HG02763 (cell line): Measurements from ENCODE around the gene TNPO2.
"Not testable (repeated sequence)": the region's sequence is repeated elsewhere in the genome, so short reads cannot be mapped to it uniquely, and the experiment has no call there.

Experiments used
- ATAC-seq: cut with Tn5 transposase; IDR thresholded peaks from one replicate; pipeline ENCODE4 v1.9.1; 2021; ENCODE audit warnings: mild to moderate bottlenecking, moderate library complexity; ENCODE audit not compliant: unreplicated experiment

The TNPO2 gene

DNA sequence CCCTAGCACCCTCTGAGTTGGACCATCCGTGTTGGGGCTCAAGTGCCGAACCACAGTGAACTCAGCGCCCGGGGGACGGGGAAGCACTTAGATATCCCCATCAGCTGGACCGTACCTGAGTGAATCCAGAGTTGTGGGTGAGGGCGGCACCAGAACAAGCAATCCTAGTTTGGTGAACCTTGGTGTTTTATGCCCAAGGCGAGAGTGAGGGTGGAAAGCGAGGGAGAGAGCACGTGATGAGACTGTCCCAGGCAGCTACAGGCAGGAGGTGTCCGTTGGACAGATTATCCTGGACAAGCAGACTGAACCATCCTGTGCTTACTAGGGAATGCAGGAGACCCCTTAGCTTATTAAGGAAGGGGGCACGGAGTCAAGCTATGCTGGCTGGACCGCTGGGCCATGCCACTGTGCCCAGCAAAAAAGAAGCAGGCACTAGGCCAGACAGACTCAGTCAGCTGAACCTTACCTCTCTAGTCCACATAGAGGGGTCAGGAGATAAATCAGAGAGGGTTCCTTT is 14.2 kb upstream of the TNPO2 start:
- ATAC-seq = no peak

DNA sequence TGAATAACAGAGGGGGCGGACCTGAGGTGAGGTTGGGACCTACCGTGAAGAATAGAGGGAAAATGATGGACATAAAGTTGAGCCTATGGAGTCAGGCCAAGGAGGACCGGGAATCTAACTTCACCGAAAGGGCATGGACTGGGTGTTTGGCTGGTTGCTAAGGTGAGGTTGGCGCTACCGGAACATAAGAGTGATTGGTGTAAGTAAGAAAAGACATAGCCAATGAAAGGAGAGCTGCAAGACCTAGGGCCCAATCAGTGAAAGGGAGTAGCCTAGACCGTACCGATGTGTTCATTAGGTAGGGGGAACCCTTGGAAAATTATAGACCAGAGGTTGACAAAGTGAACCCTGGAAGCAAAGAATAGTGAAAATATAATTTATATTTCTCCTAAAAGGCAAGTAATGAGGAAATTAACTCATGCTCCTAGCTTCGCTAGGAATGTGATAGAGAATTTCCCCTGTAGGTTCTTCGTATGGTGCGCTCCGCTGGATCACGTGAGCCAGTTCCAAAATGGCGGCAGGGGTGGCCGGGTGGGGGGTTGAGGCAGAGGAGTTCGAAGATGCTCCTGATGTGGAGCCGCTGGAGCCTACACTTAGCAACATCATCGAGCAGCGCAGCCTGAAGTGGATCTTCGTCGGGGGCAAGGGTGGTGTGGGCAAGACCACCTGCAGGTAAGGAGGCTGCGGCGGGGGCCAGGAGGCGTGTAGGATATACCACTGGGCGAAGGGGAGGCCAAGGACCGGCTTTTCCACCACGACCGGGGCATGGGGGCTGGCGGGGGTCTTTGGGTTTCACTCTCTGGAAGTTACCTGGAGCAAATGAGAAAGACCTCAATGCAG is 13.5 kb upstream of the TNPO2 start, which contains the start of gene GET3:
Gene GET3, plus strand, starts transcription at position 503 of the 840 bp plus-strand sequence. Its CDS starts 9 bp downstream, at position 512.
- ATAC-seq = peak; percentile 74

DNA sequence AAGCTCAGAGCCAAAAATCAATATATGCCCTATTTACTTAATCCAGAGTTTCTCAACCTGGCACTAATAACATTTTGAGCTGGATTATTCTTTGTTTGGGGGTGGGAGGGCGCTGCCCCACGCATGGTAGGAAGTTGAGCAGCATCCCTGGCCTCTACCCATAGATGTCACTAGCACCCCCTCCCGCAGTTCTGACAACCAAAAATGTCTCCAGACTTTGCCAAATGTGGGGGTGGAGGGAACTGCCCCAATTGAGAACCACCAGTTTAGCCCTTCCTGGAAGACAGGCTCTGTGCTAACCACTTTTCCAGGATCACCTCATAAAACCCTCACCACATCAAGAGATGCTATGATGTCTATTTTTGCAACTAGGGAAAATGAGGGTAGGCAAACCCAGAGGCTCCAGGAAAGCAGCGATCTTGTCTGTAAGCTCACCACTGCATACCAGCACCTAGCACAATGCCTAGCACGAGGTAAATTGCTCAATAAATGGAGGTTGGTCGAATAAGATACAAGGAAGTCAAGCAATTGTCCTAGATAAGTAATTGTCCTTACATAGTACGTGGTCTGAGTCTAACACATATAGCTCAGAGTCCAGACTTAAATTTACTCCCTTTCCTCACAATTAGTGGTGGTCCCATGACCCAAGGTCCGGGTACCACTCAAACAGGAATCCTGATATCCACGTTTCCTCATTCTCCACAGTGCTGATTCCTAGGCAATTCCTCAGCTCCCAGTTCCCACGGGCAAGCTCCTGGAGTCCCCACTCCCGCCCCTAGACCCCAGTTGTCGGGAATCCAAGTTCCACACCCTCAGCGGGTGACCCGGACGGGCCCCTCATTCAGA is 9.9 kb upstream of the TNPO2 start:
- ATAC-seq = no peak

DNA sequence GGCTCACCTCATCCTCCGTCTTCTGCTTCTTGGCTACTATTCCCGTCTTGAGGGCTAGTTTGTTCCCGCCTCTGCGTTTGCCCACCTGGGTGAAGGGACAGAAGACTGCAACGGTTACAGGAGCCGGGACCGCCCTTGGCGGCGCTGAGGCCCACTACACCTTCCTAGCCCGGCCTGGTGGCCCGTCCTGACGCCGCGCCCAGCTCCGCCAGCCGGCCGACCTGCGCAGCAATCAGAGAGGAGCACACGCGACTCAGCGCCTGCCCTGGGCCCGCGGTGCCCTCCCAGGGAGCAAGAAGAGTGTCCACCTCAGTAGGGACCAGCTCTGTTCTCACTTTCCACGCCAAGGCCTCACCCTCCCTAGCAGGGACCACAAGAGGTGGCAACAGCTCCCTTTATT is 7.6 kb upstream of the TNPO2 start:
- no peak for ATAC-seq

GRCh38 chr19:12730064-12730463 is 6.3 kb upstream of the TNPO2 start:
- ATAC-seq = no peak

DNA sequence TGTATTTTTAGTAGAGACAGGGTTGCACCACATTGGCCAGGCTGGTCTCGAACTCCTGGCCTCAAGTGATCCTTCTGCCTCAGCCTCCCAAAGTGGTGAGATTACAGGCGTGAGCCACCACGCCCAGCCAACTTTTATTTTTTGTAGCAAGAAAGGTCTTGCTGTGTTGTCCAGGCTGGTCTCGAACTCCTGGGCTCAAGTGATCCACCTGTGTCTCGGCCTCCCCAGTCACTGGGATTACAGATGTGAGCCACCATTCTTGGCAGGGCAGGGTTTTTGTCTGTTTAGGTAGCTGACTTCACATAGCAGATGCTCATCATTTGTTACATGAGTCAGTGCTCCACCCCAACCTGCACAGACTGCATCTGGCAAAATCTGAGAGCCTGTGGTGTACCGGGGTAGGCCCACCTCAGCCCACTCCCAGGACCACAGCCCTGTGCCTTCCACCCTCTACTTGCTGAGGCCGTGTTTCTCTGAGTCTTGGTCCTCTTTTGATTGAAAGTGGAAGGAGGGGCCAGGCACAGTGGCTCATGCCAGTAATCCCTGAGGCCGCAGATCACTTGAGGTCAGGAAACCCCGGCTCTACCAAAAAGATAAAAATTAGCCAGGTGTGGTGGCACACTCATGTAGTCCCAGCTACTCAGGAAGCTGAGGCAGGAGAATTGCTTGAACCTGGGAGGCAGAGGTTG is 4.2 kb upstream of the TNPO2 start:
- ATAC-seq = no peak

DNA sequence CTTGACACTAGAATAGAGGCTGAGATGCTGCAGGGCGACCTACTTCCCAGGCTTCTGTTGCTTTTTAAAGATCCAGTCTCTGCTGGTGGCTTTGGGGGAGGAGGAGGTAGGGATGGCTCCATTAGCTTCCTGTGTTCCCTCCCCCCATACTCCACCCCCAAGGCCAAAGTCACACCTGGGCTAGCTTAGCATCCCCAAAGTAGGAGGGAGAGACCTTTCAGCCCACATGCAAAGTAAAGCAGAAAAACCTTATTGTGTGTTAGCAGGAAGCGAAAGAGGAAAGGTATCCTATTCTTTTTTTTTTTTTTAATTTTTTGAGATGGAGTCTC is 3.2 kb upstream of the TNPO2 start:
- no peak for ATAC-seq

DNA sequence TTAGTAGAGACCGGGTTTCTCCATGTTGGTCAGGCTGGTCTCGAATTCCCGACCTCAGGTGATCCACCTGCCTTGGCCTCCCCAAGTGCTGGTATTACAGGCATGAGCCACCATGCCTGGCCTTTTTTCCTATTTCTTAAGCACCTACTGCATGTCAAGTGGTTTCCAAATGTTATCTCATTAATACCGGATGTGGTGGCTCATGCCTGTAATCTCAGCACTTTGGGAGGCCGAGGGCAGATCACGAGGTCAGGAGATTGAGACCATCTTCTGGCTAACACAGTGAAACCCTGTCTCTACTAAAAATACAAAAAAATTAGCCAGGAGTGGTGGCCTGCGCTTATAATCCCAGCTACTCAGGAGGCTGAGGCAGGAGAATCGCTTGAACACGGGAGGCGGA is 1.9 kb upstream of the TNPO2 start:
- not testable (repeated sequence) for ATAC-seq

GRCh38 chr19:12723381-12723640 is 421 bp downstream of the TNPO2 start:
- no peak for ATAC-seq

DNA sequence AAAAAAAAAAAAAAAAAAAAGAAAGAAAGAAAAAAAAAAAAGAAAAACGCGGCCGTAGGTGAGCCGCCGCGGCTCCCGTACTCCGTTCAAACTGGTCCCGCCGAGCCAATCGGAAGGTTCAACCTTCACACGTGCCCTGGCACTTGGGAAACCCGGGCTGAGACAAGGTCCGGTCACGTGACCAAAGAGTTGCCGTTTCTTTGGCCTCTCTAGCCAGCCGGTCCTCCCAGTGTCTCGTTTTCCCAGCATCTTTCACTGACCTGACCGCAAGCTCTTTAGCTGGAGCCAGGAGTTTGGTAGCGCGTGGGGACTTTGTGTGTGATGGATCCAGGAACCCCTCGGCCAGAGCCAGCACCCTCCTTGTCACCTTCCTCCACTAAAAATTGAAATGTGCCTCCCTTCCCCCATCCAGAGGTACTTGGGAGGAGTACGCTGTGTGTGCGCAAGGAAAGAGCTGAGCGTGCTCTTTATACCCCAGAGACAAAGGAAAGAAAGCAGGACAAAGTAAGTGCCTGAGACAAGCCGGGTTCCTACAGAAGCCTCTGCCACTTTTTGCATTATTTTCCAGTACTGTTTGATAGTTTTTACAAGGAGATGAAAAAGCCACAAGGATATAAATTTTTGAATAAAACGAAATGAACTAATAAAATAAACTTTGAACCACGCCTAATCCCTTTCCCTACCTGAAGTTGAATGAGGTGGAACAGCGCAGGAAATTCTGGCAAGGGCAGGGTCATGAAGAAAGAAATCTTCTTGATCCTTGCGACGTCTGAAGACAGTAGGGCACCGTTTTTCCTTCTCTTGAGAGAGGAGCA is 959 bp downstream of the TNPO2 start:
- peak; percentile 86 for ATAC-seq

DNA sequence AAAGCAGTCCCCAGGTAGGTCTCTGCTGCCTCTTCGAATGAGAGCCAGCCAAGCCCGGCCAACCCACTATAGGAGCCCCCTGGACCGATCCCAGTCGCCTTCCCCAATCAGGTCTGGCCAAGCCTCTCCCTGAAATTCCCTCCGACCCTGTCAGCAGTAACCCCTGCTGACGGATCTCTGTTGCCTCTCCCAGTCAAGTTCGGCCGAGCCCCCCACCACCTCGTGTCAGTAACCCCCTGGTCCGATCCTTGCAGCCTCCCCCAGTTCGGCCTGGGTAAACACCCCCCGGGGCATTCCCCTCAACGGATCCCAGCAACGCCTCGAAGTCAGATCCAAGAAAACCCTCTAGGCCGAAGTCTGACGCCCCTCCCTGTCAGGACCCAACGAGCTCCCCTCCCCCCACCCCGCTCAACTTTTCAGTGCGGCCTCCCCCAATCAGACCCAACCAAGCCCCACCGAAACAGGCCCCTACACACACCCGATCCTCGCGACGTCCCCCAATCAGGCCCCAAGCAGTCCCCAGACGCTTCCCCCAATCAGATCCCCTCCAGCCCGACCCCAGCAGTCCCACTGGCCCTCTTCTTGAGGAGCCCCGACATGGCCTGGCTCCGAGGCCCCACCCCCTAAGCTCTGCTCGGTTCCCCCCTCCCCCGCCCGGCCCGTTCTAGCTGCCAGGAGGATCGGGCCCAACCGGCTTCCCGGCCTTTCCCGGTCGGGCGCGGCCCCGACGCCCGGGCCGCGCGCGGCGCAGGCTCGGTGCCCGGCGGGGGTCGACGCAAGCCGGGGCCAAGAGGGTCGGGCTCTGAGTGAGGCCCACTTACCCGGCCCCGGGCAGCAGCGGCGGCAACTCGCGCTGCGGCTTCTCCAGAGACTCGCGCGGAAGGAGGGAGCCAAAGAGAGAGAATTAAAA is 1.8 kb downstream of the TNPO2 start:
- ATAC-seq = peak; percentile 31

DNA sequence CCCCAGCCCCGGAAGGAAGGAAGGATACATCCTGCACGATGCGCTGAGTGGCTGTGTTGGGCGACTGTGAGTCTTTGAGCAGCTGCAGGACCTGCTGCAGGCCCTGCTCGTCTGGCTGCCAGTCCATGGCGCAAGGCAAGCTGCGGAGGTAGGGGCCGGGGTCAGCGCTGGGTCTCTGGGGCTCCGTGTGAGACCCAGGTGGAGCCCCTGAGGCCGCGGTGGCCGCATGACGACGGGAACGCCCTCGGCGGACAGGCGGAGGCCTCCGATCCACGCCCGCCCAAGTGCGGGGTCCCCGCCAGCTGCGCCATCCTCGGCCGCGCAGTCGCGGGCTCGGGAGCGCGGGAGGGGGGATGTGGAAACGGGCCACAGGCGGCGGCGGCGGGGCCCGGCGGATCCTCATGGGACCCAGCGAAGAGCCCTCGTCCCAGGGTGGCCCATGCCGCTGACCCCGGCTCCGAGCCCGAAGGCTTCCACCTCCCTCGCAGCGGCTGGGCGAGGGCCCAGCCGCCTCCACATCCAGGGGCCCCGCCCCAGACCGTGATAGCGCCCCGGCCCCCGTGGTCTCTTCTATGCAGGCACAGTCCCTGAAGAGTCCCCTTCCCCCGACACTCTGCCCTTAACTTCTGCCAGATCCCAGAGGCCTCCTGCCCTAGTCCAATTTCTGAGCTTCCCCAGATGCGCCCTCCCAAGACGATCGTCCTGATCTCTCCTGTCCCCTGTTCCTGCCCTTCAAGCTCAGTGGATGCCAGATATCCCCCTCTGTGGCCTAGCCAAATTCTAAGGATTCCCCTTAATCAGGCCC is 2.7 kb downstream of the TNPO2 start:
- no peak for ATAC-seq

- ATAC-seq = no peak
These were observed 3.4 kb downstream of the TNPO2 start for GRCh38 chr19:12720296-12720695.

DNA sequence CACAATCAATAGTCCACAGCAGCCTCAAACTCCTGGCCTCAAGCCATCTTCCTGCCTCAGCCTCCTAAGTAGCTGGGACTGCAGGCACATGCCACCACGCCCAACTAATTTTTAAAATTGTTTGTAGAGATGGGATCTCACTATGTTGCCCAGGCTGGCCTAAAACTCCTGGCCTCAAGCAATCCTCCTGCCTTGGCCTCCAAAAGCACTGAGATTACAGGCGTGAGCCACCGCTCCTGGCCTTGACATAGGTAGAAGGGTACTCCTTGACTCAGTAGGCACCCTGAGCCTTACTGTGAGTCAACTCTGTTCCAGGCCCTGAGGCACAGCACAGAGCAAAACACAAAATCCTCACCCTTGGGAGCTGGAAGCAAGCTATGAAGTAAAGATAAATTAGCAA is 7.8 kb downstream of the TNPO2 start:
- ATAC-seq = no peak

- no peak for ATAC-seq
These were observed 8.6 kb downstream of the TNPO2 start for GRCh38 chr19:12715102-12715501.

DNA sequence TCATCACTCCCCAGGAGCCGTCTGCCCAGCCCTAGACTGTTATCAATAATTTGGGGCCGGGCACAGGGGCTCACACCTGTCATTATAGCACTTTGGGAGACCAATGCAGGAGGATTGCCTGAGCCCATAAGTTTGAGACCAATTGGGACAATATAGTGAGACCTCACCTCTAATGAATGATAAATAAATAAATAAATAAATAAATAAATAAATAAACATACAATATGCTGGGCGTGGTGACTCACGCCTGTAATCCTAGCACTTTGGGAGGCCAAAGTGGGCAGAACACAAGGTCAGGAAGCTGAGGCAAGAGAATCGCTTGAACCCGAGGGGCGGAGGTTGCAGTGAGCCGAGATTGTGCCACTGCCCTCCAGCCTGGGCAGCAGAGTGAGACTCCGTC is 10.4 kb downstream of the TNPO2 start:
- ATAC-seq = not testable (repeated sequence)

DNA sequence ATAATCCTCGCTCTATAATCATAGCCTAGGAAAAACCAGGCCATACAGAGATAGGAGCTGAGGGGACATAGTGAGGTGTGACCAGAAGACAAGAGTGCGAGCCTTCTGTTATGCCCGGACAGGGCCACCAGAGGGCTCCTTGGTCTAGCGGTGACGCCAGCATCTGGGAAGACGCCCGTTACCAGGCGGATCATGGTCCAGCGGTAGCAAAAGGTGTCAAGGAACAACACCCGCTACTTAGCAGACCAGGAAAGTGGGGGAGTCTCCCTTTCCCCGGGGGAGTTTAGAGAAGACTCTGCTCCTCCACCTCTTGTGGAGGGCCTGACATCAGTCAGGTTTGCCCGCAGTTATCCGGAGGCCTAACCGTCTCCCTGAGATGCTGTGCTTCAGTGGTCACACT is 11.7 kb downstream of the TNPO2 start:
- ATAC-seq = not testable (repeated sequence)

GRCh38 chr19:12711187-12711586 is 12.5 kb downstream of the TNPO2 start:
- no peak for ATAC-seq

GRCh38 chr19:12708641-12709040 is 15.1 kb downstream of the TNPO2 start:
- no peak for ATAC-seq
